Activated T-cell treated with anti-CD3 and anti-CD28 coated beads for 24 hours (primary cell): ENCODE measurements around the gene TMEM201.

ENCODE experiments used
- DNase-seq: peaks from one replicate; pipeline ENCODE4 v3.0.0-alpha.2; 2020; ENCODE audit warnings: low read depth

The TMEM201 gene

DNA sequence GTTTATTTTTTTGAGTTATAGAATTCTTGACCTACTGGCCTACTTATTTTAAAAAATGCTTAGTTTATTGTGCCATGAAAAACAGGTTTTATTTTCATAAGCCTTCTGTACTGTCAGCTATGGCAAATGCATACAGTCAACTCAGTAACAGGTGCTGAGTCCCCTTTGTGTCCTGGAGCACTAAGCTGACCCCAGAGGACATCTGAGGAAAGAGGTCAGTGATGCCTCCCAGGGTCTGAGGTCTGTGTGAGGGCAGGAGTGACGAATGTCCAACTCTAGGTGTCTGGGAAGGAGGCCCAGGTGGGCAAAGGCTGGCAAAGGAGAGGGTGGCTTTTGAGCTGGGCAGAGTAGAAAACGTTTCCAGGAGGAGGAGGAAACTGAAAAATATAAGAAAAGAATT lies 7.8 kb upstream of the TMEM201 start:
- DNase-seq: no peak

DNA sequence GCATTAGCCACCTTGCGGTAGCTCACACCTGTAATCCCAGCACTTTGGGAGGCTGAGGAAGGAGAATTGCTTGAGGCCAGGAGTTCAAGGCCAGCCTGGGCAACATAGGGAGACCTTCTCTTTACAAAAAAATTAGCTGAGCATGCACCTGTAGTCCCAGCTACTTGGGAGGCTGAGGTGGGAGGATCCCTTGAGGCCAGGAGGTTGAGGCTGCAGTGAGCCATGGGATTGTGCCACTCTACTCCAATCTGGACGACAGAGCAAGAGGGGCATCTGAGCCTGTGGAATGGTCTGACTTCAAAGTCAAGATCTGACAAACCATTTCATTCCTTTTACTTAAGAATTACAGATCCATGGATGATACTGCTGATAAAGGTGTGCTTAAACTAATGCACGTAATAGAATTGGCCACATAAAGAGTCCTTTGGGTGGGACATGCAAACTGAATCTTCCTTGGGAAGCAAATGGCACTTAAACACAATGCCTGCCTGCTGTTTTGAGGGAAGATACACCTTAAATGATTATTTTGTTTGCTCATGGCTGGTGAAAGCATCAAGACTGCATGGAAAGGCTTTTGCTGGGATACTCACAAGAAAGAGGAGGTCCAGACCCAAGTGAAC lies 2.5 kb upstream of the TMEM201 start:
- no peak for DNase-seq

DNA sequence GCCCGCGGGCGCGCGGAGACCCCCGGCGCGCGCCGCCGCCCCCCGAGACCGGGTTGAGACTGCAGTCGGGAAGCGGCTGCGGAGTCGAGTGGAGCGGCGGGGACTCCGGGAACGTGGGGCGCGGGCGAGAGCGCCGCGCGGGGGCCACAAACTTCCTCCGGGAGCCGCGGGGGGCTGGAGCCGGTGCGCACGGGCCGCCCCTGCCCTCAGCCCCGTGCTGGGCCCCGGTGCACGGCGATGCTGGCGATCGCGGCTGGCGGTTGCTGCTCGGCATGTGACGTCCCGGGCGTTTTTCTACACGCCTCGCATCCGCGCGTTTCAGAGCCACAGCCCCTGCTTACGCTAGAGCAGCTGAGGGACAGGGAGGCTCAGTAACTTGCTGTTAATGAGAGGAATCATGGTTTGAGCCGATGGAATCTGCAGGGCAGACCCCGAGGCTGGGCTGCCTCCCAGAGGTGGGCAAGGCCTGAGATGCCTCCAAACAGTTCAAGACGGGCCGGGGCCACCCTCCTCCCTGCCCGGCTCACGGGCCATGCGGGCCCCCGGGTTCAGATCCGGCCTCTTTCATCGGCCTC lies 520 bp downstream of the TMEM201 start:
- peak; percentile 25 for DNase-seq

- DNase-seq: no peak
Measured at GRCh38 chr1:9589719-9590157, 1.0 kb downstream of the TMEM201 start.

- DNase-seq: no peak
Measured at GRCh38 chr1:9590201-9590600, 1.5 kb downstream of the TMEM201 start.

DNA sequence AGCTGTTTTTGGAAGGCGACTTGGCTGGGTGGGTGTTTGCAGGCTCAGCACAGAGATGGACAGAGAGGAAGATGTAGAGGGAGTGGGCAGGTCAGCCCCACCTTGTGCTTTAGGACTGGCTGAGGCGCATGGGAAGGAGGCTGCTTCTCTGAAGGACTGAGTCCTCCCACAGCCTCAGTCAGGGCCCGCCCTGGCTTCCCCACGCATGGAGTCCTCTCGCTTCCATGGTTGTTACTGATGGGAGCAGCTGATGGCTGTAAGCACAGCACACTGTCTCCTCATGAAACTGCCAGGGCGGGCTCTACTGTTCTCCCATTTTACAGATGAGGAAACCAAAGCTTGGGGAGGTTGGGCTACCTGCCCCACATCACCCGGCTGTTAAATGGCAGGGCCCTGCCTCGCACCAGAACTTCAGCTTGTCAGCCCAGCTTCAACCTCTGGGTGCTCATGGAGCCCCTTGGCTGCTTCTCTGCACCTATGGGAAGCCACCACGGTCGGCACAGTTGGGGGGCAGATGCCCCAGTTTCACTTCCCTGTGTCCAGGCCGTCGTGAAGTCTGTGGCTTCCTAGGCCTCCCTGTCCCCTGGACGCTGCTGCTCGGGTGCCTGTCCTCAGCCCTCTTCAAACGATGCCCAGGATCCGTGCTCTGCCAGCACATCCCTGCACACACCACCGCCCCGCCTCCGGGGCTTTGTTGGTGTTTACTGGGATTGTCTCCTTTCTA lies 2.4 kb downstream of the TMEM201 start:
- DNase-seq: no peak

- no peak for DNase-seq
Measured at GRCh38 chr1:9591669-9592509, 3.2 kb downstream of the TMEM201 start.

DNA sequence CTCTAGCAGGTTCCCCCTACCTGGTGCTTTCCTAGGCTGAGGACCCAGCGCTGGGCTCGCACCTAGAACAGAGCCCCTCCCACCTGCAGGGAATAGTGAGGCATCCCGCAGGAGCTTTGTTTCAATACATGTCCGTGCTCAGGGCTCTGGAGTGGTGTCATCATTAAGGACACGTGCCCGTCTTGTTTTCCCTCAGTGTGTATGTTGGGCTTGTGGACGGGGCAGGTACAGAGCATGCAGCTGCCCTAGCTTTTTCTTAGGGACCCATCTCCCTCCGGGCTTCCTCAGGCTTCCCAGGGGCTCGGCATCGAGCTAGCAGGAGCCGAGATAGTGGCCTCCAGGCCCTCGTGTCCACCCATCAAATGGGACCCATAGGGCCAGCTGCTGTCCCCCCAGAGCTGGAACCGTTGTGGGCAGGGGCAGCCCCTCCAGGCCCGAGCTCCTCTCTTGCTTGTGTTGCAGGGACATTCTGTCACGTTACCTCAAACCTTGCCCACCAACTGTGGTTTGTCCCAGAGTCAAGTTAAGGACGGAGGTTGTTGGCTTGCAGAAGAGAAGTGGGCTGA lies 3.9 kb downstream of the TMEM201 start:
- DNase-seq: no peak

GRCh38 chr1:9593147-9593491 lies 4.4 kb downstream of the TMEM201 start:
- DNase-seq: no peak

DNA sequence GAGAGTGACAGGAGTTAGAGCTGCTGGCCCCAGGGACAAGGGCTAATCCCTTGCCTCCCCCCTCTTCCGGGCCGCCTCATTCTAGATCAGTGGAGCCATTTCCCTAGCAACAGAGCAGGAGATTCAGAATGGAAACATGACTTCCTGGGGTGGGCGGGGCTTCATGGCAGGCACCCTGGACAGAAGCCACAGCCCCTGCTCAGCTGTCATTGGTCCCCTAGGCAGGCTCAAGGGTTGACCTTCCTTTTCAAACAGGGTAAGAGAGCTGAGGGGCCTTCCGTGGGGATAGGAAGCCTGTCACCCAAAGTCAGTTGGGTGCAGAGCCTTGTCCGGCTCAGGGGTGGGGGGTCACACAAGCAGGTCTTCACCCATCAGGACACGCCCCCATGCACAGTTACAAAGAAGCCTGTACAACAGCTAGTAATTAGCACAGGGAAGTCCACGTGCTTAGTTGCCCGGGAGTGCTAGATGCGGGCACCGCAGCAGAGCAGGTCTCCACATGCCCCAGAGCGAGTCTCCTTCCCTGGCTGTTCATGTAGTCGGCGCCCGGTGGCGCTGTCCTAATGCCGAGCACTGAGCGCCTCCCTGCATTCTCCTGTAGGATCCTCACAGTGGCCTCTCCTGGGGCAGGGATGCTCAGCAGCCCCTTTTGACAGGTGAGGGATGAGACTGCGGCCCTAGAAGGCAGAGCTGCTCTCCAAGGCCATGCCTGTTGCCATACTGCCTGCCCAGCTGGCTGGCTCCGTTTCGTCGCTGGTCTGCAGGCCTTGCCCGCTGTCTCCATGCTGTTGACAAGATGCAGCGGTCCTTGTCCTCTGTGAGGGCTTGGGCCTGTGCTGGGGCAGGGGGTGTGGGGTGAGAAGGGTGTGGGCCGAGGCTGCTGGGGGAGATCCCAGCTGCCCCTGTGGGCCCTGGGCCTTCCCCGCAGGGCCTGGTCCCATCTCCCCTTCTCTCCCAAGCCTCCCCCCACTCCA lies 5.1 kb downstream of the TMEM201 start:
- peak; percentile 18 for DNase-seq

- no peak for DNase-seq
Measured at GRCh38 chr1:9594471-9595155, 5.9 kb downstream of the TMEM201 start.

- no peak for DNase-seq
Measured at GRCh38 chr1:9595156-9595967, 6.7 kb downstream of the TMEM201 start.

GRCh38 chr1:9595968-9596340 lies 7.2 kb downstream of the TMEM201 start:
- DNase-seq: no peak

GRCh38 chr1:9596415-9597123 lies 7.9 kb downstream of the TMEM201 start:
- no peak for DNase-seq

DNA sequence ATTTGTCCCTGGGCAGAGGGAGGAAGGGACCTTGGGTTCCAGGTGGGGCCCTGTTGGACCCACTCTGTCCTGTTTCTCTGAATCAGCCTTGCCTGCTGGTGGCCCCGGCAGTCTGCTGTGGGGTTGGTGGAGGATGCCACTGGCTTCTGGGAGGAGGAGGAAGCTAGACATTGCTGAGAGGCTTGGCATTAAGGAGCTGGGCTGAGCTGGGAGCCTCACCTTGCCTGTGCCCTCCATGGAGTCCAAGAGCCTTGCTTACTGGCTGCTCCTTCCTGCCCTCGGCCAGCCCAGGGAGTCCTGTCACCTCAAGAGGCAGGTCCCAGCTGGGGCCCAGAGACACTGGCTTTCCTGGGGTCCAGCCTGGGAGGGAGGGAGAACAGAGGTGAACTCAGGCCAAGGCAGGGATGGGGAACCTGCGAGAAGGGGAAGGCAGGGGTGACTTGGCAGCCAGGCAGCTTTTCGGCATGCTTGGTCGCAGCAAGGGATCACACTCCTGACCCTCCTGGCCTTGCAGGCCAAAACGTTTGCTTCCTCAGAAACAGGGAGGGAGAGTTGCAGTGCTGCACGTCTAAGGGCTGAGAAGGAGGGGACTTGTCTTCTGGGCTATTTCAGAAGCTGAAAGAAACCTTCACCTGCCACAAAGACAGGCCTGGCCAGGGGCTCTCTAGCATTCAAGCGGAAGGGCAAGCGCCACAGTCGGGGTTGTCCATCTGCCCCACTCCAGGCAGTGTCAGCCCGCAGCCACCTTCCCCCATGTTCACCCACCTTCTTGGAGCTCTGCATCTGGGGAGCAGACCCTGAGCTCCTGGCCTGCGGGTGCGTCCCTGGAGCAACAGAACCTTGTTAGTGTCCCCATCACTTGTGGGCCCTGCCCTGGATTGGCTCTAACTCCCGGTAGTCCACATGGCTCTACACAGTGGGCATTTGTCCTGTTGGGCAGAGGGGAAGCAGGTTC lies 8.9 kb downstream of the TMEM201 start:
- no peak for DNase-seq

DNA sequence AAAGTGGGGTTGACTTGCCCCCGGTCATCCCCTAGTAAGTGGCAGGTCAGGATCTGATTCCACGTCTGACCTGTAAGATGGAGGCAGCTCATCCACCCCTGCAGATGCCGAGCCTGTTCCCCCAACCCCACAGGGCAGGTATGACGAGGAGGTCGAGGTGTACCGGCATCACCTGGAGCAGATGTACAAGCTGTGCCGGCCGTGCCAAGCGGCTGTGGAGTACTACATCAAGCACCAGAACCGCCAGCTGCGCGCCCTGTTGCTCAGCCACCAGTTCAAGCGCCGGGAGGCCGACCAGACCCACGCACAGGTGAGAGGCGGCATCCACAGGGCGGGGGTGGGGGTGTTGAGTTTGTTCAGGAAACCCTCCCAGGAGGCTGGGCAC lies 9.6 kb downstream of the TMEM201 start:
- DNase-seq: no peak

GRCh38 chr1:9599741-9600140 lies 11.0 kb downstream of the TMEM201 start:
- no peak for DNase-seq
